ENCODE data around the gene KCNMB2.
"Not testable (repeated sequence)": the region's sequence is repeated elsewhere in the genome, so short reads cannot be mapped to it uniquely, and the experiment has no call there.

KCNMB2 gene

GRCh38 chr3:178823591-178824246 lies 287.5 kb downstream of the KCNMB2 start:
- no peak for DNase-seq

- no peak for DNase-seq
These were observed 290.3 kb downstream of the KCNMB2 start for GRCh38 chr3:178826435-178827123.

GRCh38 chr3:178827285-178827856 lies 291.1 kb downstream of the KCNMB2 start:
- no peak for DNase-seq

GRCh38 chr3:178833695-178834094 lies 297.5 kb downstream of the KCNMB2 start:
- no peak for DNase-seq

GRCh38 chr3:178835033-178835432 lies 298.8 kb downstream of the KCNMB2 start:
- DNase-seq = no peak

GRCh38 chr3:178837512-178837911 lies 301.3 kb downstream of the KCNMB2 start:
- no peak for DNase-seq

- no peak for DNase-seq
These were observed 304.4 kb downstream of the KCNMB2 start for GRCh38 chr3:178840586-178840985.

GRCh38 chr3:178841011-178841410 lies 304.8 kb downstream of the KCNMB2 start:
- DNase-seq = no peak

GRCh38 chr3:178844916-178845315 lies 308.7 kb downstream of the KCNMB2 start:
- no peak for DNase-seq

- no peak for DNase-seq
These were observed 309.3 kb downstream of the KCNMB2 start for GRCh38 chr3:178845420-178846118.

GRCh38 chr3:178847190-178847589 lies 311.0 kb downstream of the KCNMB2 start:
- no peak for DNase-seq

- DNase-seq = peak; percentile 21 to 72
These were observed 313.1 kb downstream of the KCNMB2 start for GRCh38 chr3:178849199-178849910.

GRCh38 chr3:178850450-178851190 lies 314.4 kb downstream of the KCNMB2 start:
- DNase-seq = no peak

- no peak for DNase-seq
These were observed 315.3 kb downstream of the KCNMB2 start for GRCh38 chr3:178851564-178851963.

- peak; percentile 2 to 58 for DNase-seq
These were observed 320.6 kb downstream of the KCNMB2 start for GRCh38 chr3:178856804-178857203.

GRCh38 chr3:178859386-178859785 lies 323.1 kb downstream of the KCNMB2 start:
- DNase-seq = no peak

GRCh38 chr3:178859900-178860436 lies 323.7 kb downstream of the KCNMB2 start:
- DNase-seq = not testable (repeated sequence)

GRCh38 chr3:178868681-178869080 lies 332.4 kb downstream of the KCNMB2 start:
- no peak for DNase-seq

- no peak for DNase-seq
These were observed 333.8 kb downstream of the KCNMB2 start for GRCh38 chr3:178870085-178870484.

GRCh38 chr3:178875157-178875556 lies 338.9 kb downstream of the KCNMB2 start:
- no peak for DNase-seq

- no peak for DNase-seq
These were observed 339.6 kb downstream of the KCNMB2 start for GRCh38 chr3:178875836-178876235.

GRCh38 chr3:178880274-178880673 lies 344.0 kb downstream of the KCNMB2 start:
- no peak for DNase-seq

Measured in NCI-H446 (cell line).